GM13976 (cell line): ENCODE results near the gene DRC3.

Experiments used
- DNase-seq: peaks from one replicate; pipeline ENCODE4 v3.0.0; 2012; ENCODE audit warnings: low spot score
- in situ Hi-C: fragments of 300-500 bp; cut with MboI; formaldehyde crosslinking; loops from one replicate; pipeline ENCODE4 v1.12.0; 2022; ENCODE audit warnings: low sequenced_read_pairs, mixed read lengths, inconsistent platforms; ENCODE audit not compliant: unreplicated experiment
- TF ChIP-seq, protein P1 (sequence below): IDR thresholded peaks from 2 replicates; pipeline ENCODE4 v1.5.1; 2012; ENCODE audit warnings: borderline replicate concordance, mild to moderate bottlenecking; ENCODE audit not compliant: insufficient read depth; ENCODE audit errors: extremely low read depth, missing control alignments, control extremely low read depth

The DRC3 gene

DNA sequence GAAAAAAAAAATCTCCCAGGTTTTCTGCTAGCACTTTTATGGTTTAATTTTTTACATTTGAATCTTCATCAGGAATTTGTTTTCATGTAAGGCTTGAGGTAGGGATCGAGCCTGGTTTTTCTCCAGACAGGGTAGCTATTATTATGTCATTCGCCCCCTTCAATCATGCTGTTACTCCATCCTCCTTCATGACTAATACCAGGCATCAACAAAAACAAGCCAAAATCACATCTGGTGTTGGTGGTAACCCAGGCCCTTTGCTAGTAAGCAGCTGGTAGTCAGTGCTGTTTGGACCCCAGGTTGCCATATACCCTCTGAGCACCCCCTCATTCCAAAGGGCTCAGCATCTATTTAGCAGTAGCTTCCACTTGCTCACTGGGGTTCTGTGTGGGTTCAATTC, 29.5 kb downstream of the DRC3 start:
- no peak for DNase-seq
- TF ChIP-seq, protein P1, sequence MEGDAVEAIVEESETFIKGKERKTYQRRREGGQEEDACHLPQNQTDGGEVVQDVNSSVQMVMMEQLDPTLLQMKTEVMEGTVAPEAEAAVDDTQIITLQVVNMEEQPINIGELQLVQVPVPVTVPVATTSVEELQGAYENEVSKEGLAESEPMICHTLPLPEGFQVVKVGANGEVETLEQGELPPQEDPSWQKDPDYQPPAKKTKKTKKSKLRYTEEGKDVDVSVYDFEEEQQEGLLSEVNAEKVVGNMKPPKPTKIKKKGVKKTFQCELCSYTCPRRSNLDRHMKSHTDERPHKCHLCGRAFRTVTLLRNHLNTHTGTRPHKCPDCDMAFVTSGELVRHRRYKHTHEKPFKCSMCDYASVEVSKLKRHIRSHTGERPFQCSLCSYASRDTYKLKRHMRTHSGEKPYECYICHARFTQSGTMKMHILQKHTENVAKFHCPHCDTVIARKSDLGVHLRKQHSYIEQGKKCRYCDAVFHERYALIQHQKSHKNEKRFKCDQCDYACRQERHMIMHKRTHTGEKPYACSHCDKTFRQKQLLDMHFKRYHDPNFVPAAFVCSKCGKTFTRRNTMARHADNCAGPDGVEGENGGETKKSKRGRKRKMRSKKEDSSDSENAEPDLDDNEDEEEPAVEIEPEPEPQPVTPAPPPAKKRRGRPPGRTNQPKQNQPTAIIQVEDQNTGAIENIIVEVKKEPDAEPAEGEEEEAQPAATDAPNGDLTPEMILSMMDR, result no peak
- in situ Hi-C loops, result no loop called here

DNA sequence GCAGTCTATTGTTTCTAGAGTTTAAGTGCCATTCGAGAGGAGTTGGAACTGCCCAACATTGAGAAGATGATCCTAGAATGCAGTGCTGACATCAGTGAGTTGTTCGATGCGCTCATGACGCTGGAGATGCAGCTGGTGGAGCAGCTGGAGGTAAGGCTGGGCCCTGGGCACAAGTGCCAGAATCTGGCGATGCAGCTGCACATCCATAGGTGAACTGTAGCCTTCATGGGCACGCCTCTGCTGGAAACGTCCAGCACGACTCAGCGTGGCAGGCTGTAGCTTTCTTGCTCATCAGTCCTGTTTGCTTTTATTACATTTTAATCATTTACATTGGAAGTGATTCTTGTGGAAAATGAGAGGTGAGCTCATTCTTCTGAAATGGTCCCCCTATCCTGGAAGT, 31.7 kb downstream of the DRC3 start:
- TF ChIP-seq, protein P1, result no peak
- in situ Hi-C loops, result no loop called here

DNA sequence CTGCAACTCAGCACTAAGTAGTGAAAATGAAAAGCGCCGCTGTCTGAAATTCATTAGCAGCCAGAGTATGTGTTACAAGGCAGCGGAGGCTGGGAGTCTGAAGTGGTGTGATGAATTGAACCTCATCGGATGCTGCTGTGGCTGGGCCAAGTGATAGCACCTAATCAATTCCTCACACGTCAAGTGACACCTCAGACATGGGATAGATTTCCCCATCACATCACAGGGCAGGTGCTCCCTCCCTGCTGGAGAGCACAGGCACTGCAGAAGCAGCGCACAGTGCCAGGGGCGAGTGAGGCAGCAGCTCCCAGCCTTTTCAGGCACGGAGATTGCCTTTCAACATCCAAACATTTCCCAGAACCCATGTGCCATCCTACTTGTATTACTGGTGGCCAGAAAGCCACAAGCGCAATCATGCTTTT, 32.2 kb downstream of the DRC3 start:
- DNase-seq, result no peak
- TF ChIP-seq, protein P1, result no peak
- in situ Hi-C loops, result no loop called here

More for the DNA sequence above, 31.7 kb downstream of the DRC3 start:
- no peak for DNase-seq

DNA sequence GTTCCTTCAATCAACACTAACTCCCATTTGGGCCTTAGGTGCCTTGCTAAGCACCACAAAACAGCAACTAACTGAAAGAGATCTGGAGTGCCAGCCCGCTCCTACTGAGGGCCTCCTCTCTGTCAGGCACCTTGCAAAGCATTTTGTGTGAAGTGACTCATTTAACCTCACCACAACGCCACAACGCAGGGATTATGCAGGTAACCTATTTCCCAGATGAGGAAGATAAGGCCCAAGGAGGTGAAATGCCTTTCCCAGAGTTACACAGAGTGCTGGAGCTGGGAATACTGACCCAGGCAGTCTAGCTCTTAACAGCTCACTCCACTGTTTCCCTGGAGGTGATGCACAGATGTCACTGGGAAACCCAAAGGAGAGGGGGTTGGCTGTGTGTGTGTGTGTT, 32.8 kb downstream of the DRC3 start:
- in situ Hi-C loops, result no loop called here
- TF ChIP-seq, protein P1, result no peak
- DNase-seq, result no peak

DNA sequence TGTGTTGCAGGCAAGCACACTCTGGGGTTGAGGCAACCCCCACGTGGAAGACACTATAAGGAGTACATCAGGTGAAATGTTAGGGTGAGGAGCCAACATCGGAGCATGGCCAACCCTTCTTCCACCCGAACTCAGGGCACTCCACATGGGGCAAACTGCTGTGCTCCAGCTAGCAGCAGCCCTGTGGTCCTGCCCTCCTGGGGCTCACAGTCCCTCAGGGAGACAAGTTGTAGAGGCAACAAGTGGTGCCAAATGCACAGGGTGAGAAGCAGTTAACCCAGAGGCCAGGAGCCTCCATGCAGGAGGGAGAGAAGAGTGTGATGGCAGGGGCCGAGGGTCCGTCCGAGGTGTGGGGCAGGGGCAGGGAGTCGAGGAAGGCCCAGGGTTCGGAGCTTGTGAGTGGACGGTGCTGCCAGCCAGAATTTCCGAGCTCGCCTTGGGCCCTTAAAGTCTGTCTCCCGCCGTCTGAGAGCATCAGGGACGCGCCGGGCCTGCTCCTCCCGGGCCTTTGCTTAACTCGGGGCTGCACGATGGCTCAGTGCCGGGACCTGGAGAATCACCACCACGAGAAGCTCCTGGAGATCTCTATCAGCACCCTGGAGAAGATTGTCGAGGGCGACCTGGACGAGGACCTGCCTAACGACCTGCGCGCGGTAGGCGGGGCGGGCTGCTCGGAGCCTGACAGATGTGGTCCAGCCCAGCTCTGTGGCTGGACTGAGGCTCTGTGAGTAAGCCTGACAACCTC, 34.0 kb downstream of the DRC3 start:
- in situ Hi-C loops, result no loop called here

DNA sequence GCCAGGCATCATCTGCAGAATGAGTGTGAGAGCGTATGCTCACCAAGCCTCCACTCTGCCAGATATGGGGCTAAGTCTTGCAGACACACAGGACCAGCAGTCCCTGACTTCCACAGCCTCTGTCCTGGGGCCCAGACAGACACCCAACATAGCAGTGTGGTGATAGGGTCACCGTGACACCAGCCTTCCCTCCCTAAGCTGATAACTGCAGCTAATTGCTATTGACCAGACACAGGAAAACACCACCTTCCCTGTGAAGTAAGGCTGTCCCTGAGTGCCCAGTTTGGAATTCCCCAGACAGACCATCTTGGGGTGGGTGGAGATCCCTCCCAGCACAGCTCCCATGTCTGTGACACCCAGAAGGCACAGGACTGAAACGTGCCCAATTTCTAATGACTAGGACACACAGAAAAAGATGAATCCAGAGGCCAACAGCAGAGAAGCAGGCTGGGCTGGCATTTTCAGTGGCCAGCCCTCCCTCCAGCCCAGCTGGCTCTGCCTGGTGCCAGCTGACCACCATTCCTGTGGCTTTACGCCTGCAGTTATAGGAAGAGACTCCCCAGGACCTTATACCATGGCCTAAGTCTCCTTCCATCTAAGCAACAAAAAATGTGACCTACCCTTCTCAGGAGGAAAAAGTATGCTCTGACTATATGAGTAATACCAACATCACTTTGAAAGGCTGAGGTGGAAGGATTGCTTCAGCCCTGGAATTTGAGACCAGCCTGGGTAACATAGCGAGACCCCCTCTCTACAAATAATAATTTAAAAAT, 36.0 kb downstream of the DRC3 start:
- no peak for DNase-seq
- in situ Hi-C loops, result no loop called here
- TF ChIP-seq, protein P1, result no peak

More for the DNA sequence above, 34.0 kb downstream of the DRC3 start:
- DNase-seq, result no peak
- TF ChIP-seq, protein P1, result no peak
